ENCODE data around the gene KLHL36. TPM values are rescaled to one million over a fixed set of nuclear protein-coding genes. Genes with fewer than 3 reads are reported as not detected.
A peak's percentile ranks its signal among the peaks of the same experiment; 100 is the strongest.

The KLHL36 gene
- polyA plus RNA-seq (2013, experiment 1 of 2), result 20.6 TPM
- 17.8 TPM for polyA plus RNA-seq (2013, experiment 2 of 2)

GRCh38 chr16:84647828-84648594 lies at the start of gene KLHL36:
TSS of gene KLHL36 (plus strand) at chr16:84648511. CDS start at chr16:84650868, 2,357 bp downstream.
- H3K36me3 ChIP-seq (ENCODE audit: control insufficient read depth, insufficient read depth, low read length), result peaks cover 11% of the 10 kb centered on the region
- H3K4me3 ChIP-seq (ENCODE audit: extremely low read depth, insufficient read depth, low read length, poor library complexity, severe bottlenecking), result peak within 1 kb of the TSS; percentile 58
- peaks cover 9% of the 10 kb centered on the region for H3K4me1 ChIP-seq (ENCODE audit: control insufficient read depth, insufficient read depth, low read length, poor library complexity, severe bottlenecking)
- H3K27ac ChIP-seq (ENCODE audit: low read depth, low read length, severe bottlenecking), result no peak within 1 kb of the TSS
- H3K9me3 ChIP-seq (ENCODE audit: control insufficient read depth, low read length), result no peaks in the 10 kb centered on the region
- WGBS, 2 experiments (ENCODE audit: insufficient coverage in 2 of 2), result 2 to 4% methylated on average over 23 to 68 of the region's 77 CpGs

GRCh38 chr16:84599521-84600202 lies 48.6 kb upstream of the KLHL36 start:
- H3K27ac ChIP-seq (ENCODE audit: low read depth, low read length, severe bottlenecking), result peak overlapping the region; percentile 94
- H3K9me3 ChIP-seq (ENCODE audit: control insufficient read depth, low read length), result no peaks in the 10 kb centered on the region
- peak overlapping the region; percentile 5 for H3K4me3 ChIP-seq (ENCODE audit: extremely low read depth, insufficient read depth, low read length, poor library complexity, severe bottlenecking)
- H3K4me1 ChIP-seq (ENCODE audit: control insufficient read depth, insufficient read depth, low read length, poor library complexity, severe bottlenecking), result peaks cover 71% of the 10 kb centered on the region
- peaks cover 36% of the 10 kb centered on the region for H3K36me3 ChIP-seq (ENCODE audit: control insufficient read depth, insufficient read depth, low read length)
- WGBS, 2 experiments (ENCODE audit: insufficient coverage in 2 of 2), result 0% methylated on average over 2 to 5 of the region's 12 CpGs

- peak overlapping the region; percentile 94 for H3K27ac ChIP-seq (ENCODE audit: low read depth, low read length, severe bottlenecking)
- H3K9me3 ChIP-seq (ENCODE audit: control insufficient read depth, low read length), result peaks cover 4% of the 10 kb centered on the region
- H3K36me3 ChIP-seq (ENCODE audit: control insufficient read depth, insufficient read depth, low read length), result peaks cover 36% of the 10 kb centered on the region
- peak overlapping the region; percentile 1 for H3K4me3 ChIP-seq (ENCODE audit: extremely low read depth, insufficient read depth, low read length, poor library complexity, severe bottlenecking)
- WGBS, 2 experiments (ENCODE audit: insufficient coverage in 2 of 2), result 79 to 83% methylated on average over 21 of the region's 25 CpGs
- H3K4me1 ChIP-seq (ENCODE audit: control insufficient read depth, insufficient read depth, low read length, poor library complexity, severe bottlenecking), result peaks cover 71% of the 10 kb centered on the region
Measured at GRCh38 chr16:84600343-84601229, 47.7 kb upstream of the KLHL36 start.

DNA sequence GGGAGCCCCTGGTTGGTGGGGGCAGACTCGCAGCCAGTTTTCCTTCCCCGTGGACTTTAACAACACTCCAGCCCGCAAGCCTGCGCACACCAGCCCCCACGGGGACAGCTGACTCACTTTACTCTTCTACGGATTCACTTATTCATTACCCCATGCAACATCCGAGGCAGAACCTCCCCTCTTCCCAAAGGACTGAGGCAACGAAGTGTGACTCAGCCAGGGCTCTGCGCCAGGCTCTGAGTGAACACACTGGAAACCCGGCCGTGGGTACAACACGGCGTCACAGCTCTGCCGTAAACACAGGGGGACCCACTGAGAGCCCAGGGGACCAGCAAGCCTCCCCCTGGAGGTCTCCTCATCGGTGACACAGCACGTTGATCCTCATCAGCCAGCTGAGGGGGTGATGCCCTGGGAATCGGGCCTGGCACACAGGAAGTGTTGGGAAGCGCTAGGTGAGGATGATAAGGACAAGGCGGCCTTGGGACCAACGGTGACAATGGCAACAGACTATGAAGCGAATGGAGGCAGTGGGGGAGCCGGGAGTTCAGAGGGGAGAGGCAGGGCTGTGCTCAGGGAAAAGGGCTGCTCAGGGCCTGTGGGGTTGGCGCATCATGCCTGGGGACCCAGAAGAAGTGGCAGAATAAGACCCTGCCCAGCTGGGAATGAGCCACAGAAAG lies 45.0 kb upstream of the KLHL36 start:
- H3K36me3 ChIP-seq (ENCODE audit: control insufficient read depth, insufficient read depth, low read length), result peaks cover 45% of the 10 kb centered on the region
- H3K27ac ChIP-seq (ENCODE audit: low read depth, low read length, severe bottlenecking), result peak overlapping the region; percentile 74
- H3K9me3 ChIP-seq (ENCODE audit: control insufficient read depth, low read length), result peaks cover 16% of the 10 kb centered on the region
- H3K4me1 ChIP-seq (ENCODE audit: control insufficient read depth, insufficient read depth, low read length, poor library complexity, severe bottlenecking), result peaks cover 59% of the 10 kb centered on the region
- no peak overlapping the region for H3K4me3 ChIP-seq (ENCODE audit: extremely low read depth, insufficient read depth, low read length, poor library complexity, severe bottlenecking)
- WGBS, 2 experiments (ENCODE audit: insufficient coverage in 2 of 2), result 82 to 83% methylated on average over 20 to 22 of the region's 23 CpGs

DNA sequence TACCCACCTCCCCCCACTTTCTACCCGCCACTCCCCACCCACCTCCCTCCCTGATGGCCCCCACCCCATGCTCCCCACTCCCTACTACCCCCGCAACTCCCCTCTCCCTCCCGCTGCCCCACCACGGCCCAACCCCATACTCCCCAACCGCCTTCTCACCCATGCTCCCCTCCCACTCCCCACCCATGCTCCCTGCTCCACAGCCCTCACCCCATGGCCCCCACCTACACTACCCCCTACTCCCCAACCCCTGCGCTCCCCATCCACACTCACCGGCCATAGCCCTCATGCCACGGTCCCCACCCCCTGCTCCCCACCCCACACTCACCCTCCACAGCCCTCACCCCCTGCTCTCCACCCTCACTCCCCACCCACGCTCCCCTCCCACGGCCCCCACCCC lies 44.4 kb upstream of the KLHL36 start:
- WGBS, 2 experiments (ENCODE audit: insufficient coverage in 2 of 2), result 82% methylated on average over 6 of the region's 10 CpGs; no CpG with 5 or more reads in 1 of the 2 experiments
- peaks cover 16% of the 10 kb centered on the region for H3K9me3 ChIP-seq (ENCODE audit: control insufficient read depth, low read length)
- H3K4me1 ChIP-seq (ENCODE audit: control insufficient read depth, insufficient read depth, low read length, poor library complexity, severe bottlenecking), result peaks cover 55% of the 10 kb centered on the region
- H3K36me3 ChIP-seq (ENCODE audit: control insufficient read depth, insufficient read depth, low read length), result peaks cover 51% of the 10 kb centered on the region
- H3K4me3 ChIP-seq (ENCODE audit: extremely low read depth, insufficient read depth, low read length, poor library complexity, severe bottlenecking), result no peak overlapping the region
- no peak overlapping the region for H3K27ac ChIP-seq (ENCODE audit: low read depth, low read length, severe bottlenecking)

- Histone ChIP-seq H3K4me3 (ENCODE audit: extremely low read depth, insufficient read depth, low read length, poor library complexity, severe bottlenecking) (no peak overlapping the region), H3K4me1 (ENCODE audit: control insufficient read depth, insufficient read depth, low read length, poor library complexity, severe bottlenecking) (peaks cover 50% of the 10 kb centered on the region), H3K9me3 (ENCODE audit: control insufficient read depth, low read length) (peaks cover 16% of the 10 kb centered on the region), H3K36me3 (ENCODE audit: control insufficient read depth, insufficient read depth, low read length) (peaks cover 57% of the 10 kb centered on the region), H3K27ac (ENCODE audit: low read depth, low read length, severe bottlenecking) (peak overlapping the region; percentile 42)
- WGBS, 2 experiments (ENCODE audit: insufficient coverage in 2 of 2), result 60 to 65% methylated on average over 8 of the region's 9 CpGs
Measured at GRCh38 chr16:84604477-84605013, 43.8 kb upstream of the KLHL36 start.

GRCh38 chr16:84605339-84605848 lies 42.9 kb upstream of the KLHL36 start:
- no peak overlapping the region for H3K4me3 ChIP-seq (ENCODE audit: extremely low read depth, insufficient read depth, low read length, poor library complexity, severe bottlenecking)
- WGBS, 2 experiments (ENCODE audit: insufficient coverage in 2 of 2), result 94 to 97% methylated on average over 5 to 6 of the region's 6 CpGs
- no peak overlapping the region for H3K27ac ChIP-seq (ENCODE audit: low read depth, low read length, severe bottlenecking)
- H3K4me1 ChIP-seq (ENCODE audit: control insufficient read depth, insufficient read depth, low read length, poor library complexity, severe bottlenecking), result peaks cover 42% of the 10 kb centered on the region
- peaks cover 16% of the 10 kb centered on the region for H3K9me3 ChIP-seq (ENCODE audit: control insufficient read depth, low read length)
- peaks cover 66% of the 10 kb centered on the region for H3K36me3 ChIP-seq (ENCODE audit: control insufficient read depth, insufficient read depth, low read length)

GRCh38 chr16:84606081-84606875 lies 42.0 kb upstream of the KLHL36 start:
- Histone ChIP-seq H3K27ac (ENCODE audit: low read depth, low read length, severe bottlenecking) (no peak overlapping the region), H3K4me3 (ENCODE audit: extremely low read depth, insufficient read depth, low read length, poor library complexity, severe bottlenecking) (no peak overlapping the region), H3K9me3 (ENCODE audit: control insufficient read depth, low read length) (peaks cover 16% of the 10 kb centered on the region), H3K4me1 (ENCODE audit: control insufficient read depth, insufficient read depth, low read length, poor library complexity, severe bottlenecking) (peaks cover 33% of the 10 kb centered on the region), H3K36me3 (ENCODE audit: control insufficient read depth, insufficient read depth, low read length) (peaks cover 70% of the 10 kb centered on the region)
- 95% methylated on average over 9 to 12 of the region's 14 CpGs for WGBS, 2 experiments (ENCODE audit: insufficient coverage in 2 of 2)

GRCh38 chr16:84607061-84607460 lies 41.2 kb upstream of the KLHL36 start:
- no peak overlapping the region for H3K27ac ChIP-seq (ENCODE audit: low read depth, low read length, severe bottlenecking)
- peaks cover 78% of the 10 kb centered on the region for H3K36me3 ChIP-seq (ENCODE audit: control insufficient read depth, insufficient read depth, low read length)
- H3K4me1 ChIP-seq (ENCODE audit: control insufficient read depth, insufficient read depth, low read length, poor library complexity, severe bottlenecking), result peaks cover 25% of the 10 kb centered on the region
- H3K9me3 ChIP-seq (ENCODE audit: control insufficient read depth, low read length), result peaks cover 16% of the 10 kb centered on the region
- WGBS, 2 experiments (ENCODE audit: insufficient coverage in 2 of 2), result 90 to 99% methylated on average over 11 to 13 of the region's 13 CpGs
- no peak overlapping the region for H3K4me3 ChIP-seq (ENCODE audit: extremely low read depth, insufficient read depth, low read length, poor library complexity, severe bottlenecking)
